ENCODE measurements around the gene ARHGEF10L.

Gene ARHGEF10L

GRCh38 chr1:17564458-17565393, 25.2 kb downstream of the ARHGEF10L start:
- no peak for TF ChIP-seq CTCF (conservative IDR thresholded peaks at IDR 0.05; ENCODE audit: low read depth, low read length)
- DNase-seq (ENCODE audit: low read depth): no peak
- no peak overlapping the region for H3K4me3 ChIP-seq (ENCODE audit: low read depth, low read length)

GRCh38 chr1:17565461-17566252, 26.2 kb downstream of the ARHGEF10L start:
- no peak for DNase-seq (ENCODE audit: low read depth)
- no peak overlapping the region for H3K4me3 ChIP-seq (ENCODE audit: low read depth, low read length)
- no peak for TF ChIP-seq CTCF (conservative IDR thresholded peaks at IDR 0.05; ENCODE audit: low read depth, low read length)

GRCh38 chr1:17566417-17566816, 26.9 kb downstream of the ARHGEF10L start:
- no peak for TF ChIP-seq CTCF (conservative IDR thresholded peaks at IDR 0.05; ENCODE audit: low read depth, low read length)
- no peak for DNase-seq (ENCODE audit: low read depth)
- H3K4me3 ChIP-seq (ENCODE audit: low read depth, low read length): no peak overlapping the region

GRCh38 chr1:17566892-17567291, 27.4 kb downstream of the ARHGEF10L start:
- H3K4me3 ChIP-seq (ENCODE audit: low read depth, low read length): no peak overlapping the region
- no peak for DNase-seq (ENCODE audit: low read depth)
- TF ChIP-seq CTCF (conservative IDR thresholded peaks at IDR 0.05; ENCODE audit: low read depth, low read length): no peak

GRCh38 chr1:17567582-17567981, 28.1 kb downstream of the ARHGEF10L start:
- no peak overlapping the region for H3K4me3 ChIP-seq (ENCODE audit: low read depth, low read length)
- DNase-seq (ENCODE audit: low read depth): no peak
- no peak for TF ChIP-seq CTCF (conservative IDR thresholded peaks at IDR 0.05; ENCODE audit: low read depth, low read length)

- DNase-seq (ENCODE audit: low read depth): no peak
- TF ChIP-seq CTCF (conservative IDR thresholded peaks at IDR 0.05; ENCODE audit: low read depth, low read length): no peak
These were observed 28.8 kb downstream of the ARHGEF10L start for GRCh38 chr1:17568014-17568900.

More at GRCh38 chr1:17568014-17568900, 28.8 kb downstream of the ARHGEF10L start:
- H3K4me3 ChIP-seq (ENCODE audit: low read depth, low read length): no peak overlapping the region

Measured in choroid plexus epithelial cell (primary cell).